Spleen (tissue), 11 donors: ENCODE results near the gene CACNG1. TPM values are rescaled to one million over a fixed set of nuclear protein-coding genes. Genes with fewer than 3 reads are reported as not detected.
A peak's percentile ranks its signal among the peaks of the same experiment; 100 is the strongest.
"Not testable (repeated sequence)": the region's sequence is repeated elsewhere in the genome, so short reads cannot be mapped to it uniquely, and the experiment has no call there.

Source experiments
- DNase-seq: peaks from one replicate; pipeline ENCODE4 v3.0.0-alpha.2; 2020
- H3K27ac ChIP-seq, 8 donors: fragments of 200-600 bp; sonication (generic) in 7 of 8; 1 replicate in 4 of 8; 2 replicates in 4 of 8; pipeline versions ENCODE4 v1.5.0 to v1.8.0; 2016 to 2021; ENCODE audit warnings: inconsistent platforms in 4 of 8, mild to moderate bottlenecking in 4 of 8, moderate library complexity in 1 of 8
- H3K27me3 ChIP-seq, 7 donors: fragments of 200-600 bp; sonication (generic) in 6 of 7; replicated peaks in 1 of 7; 1 replicate in 4 of 7; 2 replicates in 3 of 7; pipeline versions ENCODE4 v1.5.0 to v1.8.0; 2016 to 2021; ENCODE audit warnings: inconsistent platforms in 3 of 7, mild to moderate bottlenecking in 1 of 7
- H3K36me3 ChIP-seq, 6 donors: fragments of 200-600 bp; sonication (generic) in 5 of 6; 1 replicate in 4 of 6; 2 replicates in 2 of 6; pipeline versions ENCODE4 v1.5.0 to v1.8.0; 2016 to 2021; ENCODE audit warnings: inconsistent platforms in 2 of 6
- H3K4me1 ChIP-seq, 6 donors: fragments of 200-600 bp; sonication (generic) in 5 of 6; 1 replicate in 3 of 6; 2 replicates in 3 of 6; pipeline versions ENCODE4 v1.5.0 to v1.8.0; 2016 to 2021; ENCODE audit warnings: inconsistent platforms in 3 of 6
- H3K4me3 ChIP-seq, 8 donors: fragments of 200-600 bp; sonication (generic) in 7 of 8; 1 replicate in 4 of 8; 2 replicates in 4 of 8; pipeline versions ENCODE4 v1.5.0 to v1.8.0; 2016 to 2021; ENCODE audit warnings: inconsistent platforms in 4 of 8, mild to moderate bottlenecking in 4 of 8, moderate library complexity in 2 of 8
- H3K9me3 ChIP-seq, 8 donors: fragments of 200-600 bp; sonication (generic) in 7 of 8; 1 replicate in 4 of 8; 2 replicates in 4 of 8; pipeline versions ENCODE4 v1.5.0 to v1.8.0; 2016 to 2021; ENCODE audit warnings: inconsistent platforms in 4 of 8
- POLR2A ChIP-seq, 3 donors: fragments of 450-650 bp; IDR thresholded peaks; one replicate each; pipeline ENCODE4 v1.5.1; 2017; ENCODE audit warnings: antibody characterized with exemption in 3 of 3, mild to moderate bottlenecking in 1 of 3
- POLR2AphosphoS5 ChIP-seq, 3 donors: sonication (generic); formaldehyde crosslinking; IDR thresholded peaks; one replicate each; pipeline ENCODE4 v1.5.1; 2017; ENCODE audit warnings: antibody characterized with exemption in 3 of 3
- WGBS, 5 donors: extraction: QIAGEN DNeasy Blood & Tissue Kit in 3 of 5; methylation state at CpG; one replicate each; pipeline versions ENCODE4 v1.1.5 to v1.1.7; 2013 to 2018; 5-methylcytosine and 5-hydroxymethylcytosine counted together
- intact Hi-C: fragments of 100-400 bp; cut with DNase I; formaldehyde crosslinking; loops from one replicate; pipeline ENCODE4 v1.15.0; 2023; ENCODE audit warnings: low total_unique reads
- polyA plus RNA-seq, 3 donors: library from polyadenylated mRNA; stranded (reverse); fragments of 200-250 nt; gene quantifications; one replicate each; pipeline ENCODE4 v1.2.1, GENCODE V29; 2013
- total RNA-seq, 7 donors: library from RNA; depleted of rRNA in 3 of 7; stranded (reverse); fragments of >200 nt in 3 of 7; fragmentation: NEBNext Ultra II Directional in 4 of 7; extraction: Animal tissue kit (Norgen Biotek cat#: 25700) in 4 of 7; gene quantifications; one replicate each; pipeline versions ENCODE4 v1.1.0 to v1.2.1, GENCODE V29; 2016 to 2021
- TF ChIP-seq, protein P1 (sequence below), 11 experiments: fragments of 200-600 bp in 7 of 11; fragments of 450-650 bp in 4 of 11; sonication (generic) in 4 of 11; IDR thresholded peaks in 8 of 11; conservative IDR thresholded peaks in 3 of 11; 1 replicate in 7 of 11; 2 replicates in 4 of 11; pipeline versions ENCODE4 v1.4.0 to v1.8.0; 2016 to 2021; ENCODE audit warnings: antibody characterized with exemption in 11 of 11, inconsistent platforms in 4 of 11, mild to moderate bottlenecking in 1 of 11
- donor health status: healthy with polysubstance abuse.
- donor health status: DM: no; HTN: no; CAD: no; lungs with moderate emphysema.
- donor health status: DM: no; HTN: no; CAD: no.
- donor health status: Bipolar disorder and iron deficiency.
- donor health status: healthy.
- donor health status: DM: no; HTN: no; CAD: no.
- donor health status: DM: yes; HTN: yes; CAD: no.

Gene CACNG1
- total and polyA plus RNA-seq, 10 donors = not detected

DNA sequence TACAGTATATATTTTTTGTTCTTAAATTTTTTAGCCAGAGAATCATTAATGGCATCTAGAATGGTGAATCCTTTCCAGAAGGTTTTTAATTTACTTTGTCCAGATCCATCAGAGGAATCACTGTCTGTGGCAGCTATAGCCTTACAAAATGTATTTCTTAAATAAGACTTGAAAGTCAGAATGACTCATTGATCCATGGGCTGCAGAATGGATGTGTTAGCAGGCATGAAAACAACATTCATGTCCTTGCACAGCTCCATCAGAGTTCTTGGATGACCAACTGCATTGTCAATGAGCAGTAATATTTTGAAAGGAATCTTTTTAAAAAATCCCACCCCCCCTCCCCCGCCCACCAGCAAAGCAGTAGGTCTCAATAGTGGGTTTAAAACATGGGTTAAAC, 51.4 kb downstream of the CACNG1 start:
- H3K27me3 ChIP-seq = no peaks in the 10 kb centered on the region
- no peak overlapping the region for H3K27ac ChIP-seq
- intact Hi-C loops = no loop called here
- no peak for DNase-seq
- WGBS, 5 donors = 91 to 100% (median 95%) methylated on average over 1 of the region's 1 CpG
- TF ChIP-seq POLR2A (IDR thresholded peaks at IDR 0.05) = no peak
- TF ChIP-seq POLR2AphosphoS5 (IDR thresholded peaks at IDR 0.05) = no peak
- TF ChIP-seq, protein P1, sequence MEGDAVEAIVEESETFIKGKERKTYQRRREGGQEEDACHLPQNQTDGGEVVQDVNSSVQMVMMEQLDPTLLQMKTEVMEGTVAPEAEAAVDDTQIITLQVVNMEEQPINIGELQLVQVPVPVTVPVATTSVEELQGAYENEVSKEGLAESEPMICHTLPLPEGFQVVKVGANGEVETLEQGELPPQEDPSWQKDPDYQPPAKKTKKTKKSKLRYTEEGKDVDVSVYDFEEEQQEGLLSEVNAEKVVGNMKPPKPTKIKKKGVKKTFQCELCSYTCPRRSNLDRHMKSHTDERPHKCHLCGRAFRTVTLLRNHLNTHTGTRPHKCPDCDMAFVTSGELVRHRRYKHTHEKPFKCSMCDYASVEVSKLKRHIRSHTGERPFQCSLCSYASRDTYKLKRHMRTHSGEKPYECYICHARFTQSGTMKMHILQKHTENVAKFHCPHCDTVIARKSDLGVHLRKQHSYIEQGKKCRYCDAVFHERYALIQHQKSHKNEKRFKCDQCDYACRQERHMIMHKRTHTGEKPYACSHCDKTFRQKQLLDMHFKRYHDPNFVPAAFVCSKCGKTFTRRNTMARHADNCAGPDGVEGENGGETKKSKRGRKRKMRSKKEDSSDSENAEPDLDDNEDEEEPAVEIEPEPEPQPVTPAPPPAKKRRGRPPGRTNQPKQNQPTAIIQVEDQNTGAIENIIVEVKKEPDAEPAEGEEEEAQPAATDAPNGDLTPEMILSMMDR (IDR thresholded peaks at IDR 0.05 in 8 of 11, conservative IDR thresholded peaks at IDR 0.05 in 3 of 11) = no peak
- no peaks in the 10 kb centered on the region for H3K9me3 ChIP-seq
- H3K4me1 ChIP-seq = peaks cover 0 to 57% (median 7%) of the 10 kb centered on the region in 6 donors
- H3K36me3 ChIP-seq = peaks cover 0 to 58% (median 1%) of the 10 kb centered on the region in 6 donors
- H3K4me3 ChIP-seq = no peak overlapping the region

- Histone ChIP-seq H3K27ac (no peak overlapping the region), H3K4me3 (no peak overlapping the region), H3K36me3 (peaks cover 0 to 64% (median 1%) of the 10 kb centered on the region in 6 donors), H3K4me1 (peaks cover 0 to 65% (median 11%) of the 10 kb centered on the region in 6 donors), H3K27me3 (no peaks in the 10 kb centered on the region), H3K9me3 (no peaks in the 10 kb centered on the region)
- intact Hi-C loops = no loop called here
- WGBS, 5 donors = 91 to 100% (median 95%) methylated on average over 1 of the region's 1 CpG
- no peak for TF ChIP-seq POLR2AphosphoS5 (IDR thresholded peaks at IDR 0.05)
- no peak for TF ChIP-seq POLR2A (IDR thresholded peaks at IDR 0.05)
- TF ChIP-seq, protein P1 (IDR thresholded peaks at IDR 0.05 in 8 of 11, conservative IDR thresholded peaks at IDR 0.05 in 3 of 11) = no peak
- no peak for DNase-seq
Observed at GRCh38 chr17:67096609-67097008, 52.3 kb downstream of the CACNG1 start.

DNA sequence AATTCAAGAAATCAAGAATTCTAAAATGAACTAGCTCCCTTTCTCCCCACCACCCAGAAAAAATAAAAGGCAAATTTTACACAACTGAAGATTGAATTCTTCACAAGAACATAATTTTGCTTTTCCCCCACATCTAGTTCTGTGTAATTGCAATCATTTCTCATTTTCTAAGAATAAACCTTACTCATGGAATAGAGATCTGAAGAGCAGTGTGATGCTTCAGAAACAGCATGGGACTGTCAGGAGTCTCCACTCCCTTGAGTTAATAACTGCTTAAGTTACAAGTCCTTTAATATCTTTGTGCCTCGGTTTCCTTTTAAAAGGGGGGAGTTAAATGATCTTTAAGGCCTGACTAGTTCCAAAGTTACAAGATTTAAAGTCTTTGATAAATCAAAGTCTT, 53.7 kb downstream of the CACNG1 start:
- Histone ChIP-seq H3K4me1 (peaks cover 0 to 68% (median 10%) of the 10 kb centered on the region in 6 donors), H3K9me3 (no peaks in the 10 kb centered on the region), H3K27me3 (no peaks in the 10 kb centered on the region), H3K36me3 (peaks cover 0 to 58% (median 1%) of the 10 kb centered on the region in 6 donors), H3K4me3 (no peak overlapping the region), H3K27ac (no peak overlapping the region)
- no peak for DNase-seq
- TF ChIP-seq POLR2AphosphoS5 (IDR thresholded peaks at IDR 0.05) = no peak
- TF ChIP-seq POLR2A (IDR thresholded peaks at IDR 0.05) = no peak
- TF ChIP-seq, protein P1 (IDR thresholded peaks at IDR 0.05 in 8 of 11, conservative IDR thresholded peaks at IDR 0.05 in 3 of 11) = no peak
- intact Hi-C loops = no loop called here
- 92 to 100% (median 96%) methylated on average over 1 of the region's 1 CpG for WGBS, 5 donors

DNA sequence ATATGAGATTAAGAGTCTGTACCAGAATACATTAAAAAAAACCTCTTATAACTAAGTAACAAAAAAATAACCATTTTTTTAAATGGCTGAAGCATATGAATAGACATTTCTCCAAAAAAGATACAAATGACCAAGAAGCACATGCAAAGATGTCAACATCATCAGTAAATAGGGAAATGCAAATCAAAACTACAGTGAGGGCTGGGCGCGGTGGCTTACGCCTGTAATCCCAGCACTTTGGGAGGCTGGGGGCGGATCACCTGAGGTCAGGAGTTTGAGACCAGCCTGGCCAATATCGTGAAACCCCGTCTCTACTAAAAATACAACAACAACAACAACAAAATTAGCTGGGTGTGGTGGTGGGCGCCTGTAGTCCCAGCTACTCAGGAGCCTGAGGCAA, 60.3 kb downstream of the CACNG1 start:
- H3K27me3 ChIP-seq, DNase-seq, H3K4me3 ChIP-seq, H3K9me3 ChIP-seq, intact Hi-C loops: not testable (repeated sequence)
- Histone ChIP-seq H3K27ac (peak overlapping the region in 1 of 8 donors; percentile 9), H3K4me1 (peaks cover 0 to 64% (median 12%) of the 10 kb centered on the region in 6 donors), H3K36me3 (peaks cover 0 to 75% (median 46%) of the 10 kb centered on the region in 6 donors)
- WGBS, 5 donors = 93 to 98% (median 96%) methylated on average over 7 of the region's 7 CpGs

- no peaks in the 10 kb centered on the region for H3K27me3 ChIP-seq
- H3K27ac ChIP-seq = no peak overlapping the region
- H3K36me3 ChIP-seq = peaks cover 0 to 80% (median 49%) of the 10 kb centered on the region in 6 donors
- H3K9me3 ChIP-seq = no peaks in the 10 kb centered on the region
- intact Hi-C loops = no loop called here
- H3K4me1 ChIP-seq = peaks cover 0 to 58% (median 12%) of the 10 kb centered on the region in 6 donors
- no peak overlapping the region for H3K4me3 ChIP-seq
- TF ChIP-seq POLR2AphosphoS5 (IDR thresholded peaks at IDR 0.05) = no peak
- TF ChIP-seq POLR2A (IDR thresholded peaks at IDR 0.05) = no peak
- TF ChIP-seq, protein P1 (IDR thresholded peaks at IDR 0.05 in 8 of 11, conservative IDR thresholded peaks at IDR 0.05 in 3 of 11) = no peak
- no peak for DNase-seq
Observed at GRCh38 chr17:67105213-67105612, 60.9 kb downstream of the CACNG1 start.
